LNCAP (cell line): ENCODE results near the gene EEF1A1.

ENCODE experiments used
- TF ChIP-seq, protein P1 (sequence below): fragments of 450-650 bp; IDR thresholded peaks from 2 replicates; pipeline ENCODE4 v1.5.1; 2017; ENCODE audit warnings: mild to moderate bottlenecking

The EEF1A1 gene

DNA sequence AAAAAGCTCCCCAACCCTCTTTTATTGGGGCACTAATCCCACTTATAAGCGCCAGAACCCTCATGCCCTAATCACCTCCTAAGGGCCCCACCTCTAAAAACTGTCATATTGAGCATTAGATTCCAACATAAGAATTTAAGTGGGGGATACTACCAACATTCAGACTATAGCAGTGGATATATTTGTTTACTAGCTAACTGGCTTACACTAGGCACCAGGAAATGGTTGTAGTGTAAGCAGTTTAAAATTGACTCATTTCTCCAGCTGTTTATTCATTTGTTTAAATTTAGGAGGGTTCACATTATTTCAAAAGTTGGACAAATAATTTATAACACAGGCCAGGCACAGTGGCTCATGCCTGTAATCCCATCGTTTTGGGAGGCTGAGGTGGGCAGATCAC lies 36.4 kb downstream of the EEF1A1 start:
- TF ChIP-seq, protein P1, sequence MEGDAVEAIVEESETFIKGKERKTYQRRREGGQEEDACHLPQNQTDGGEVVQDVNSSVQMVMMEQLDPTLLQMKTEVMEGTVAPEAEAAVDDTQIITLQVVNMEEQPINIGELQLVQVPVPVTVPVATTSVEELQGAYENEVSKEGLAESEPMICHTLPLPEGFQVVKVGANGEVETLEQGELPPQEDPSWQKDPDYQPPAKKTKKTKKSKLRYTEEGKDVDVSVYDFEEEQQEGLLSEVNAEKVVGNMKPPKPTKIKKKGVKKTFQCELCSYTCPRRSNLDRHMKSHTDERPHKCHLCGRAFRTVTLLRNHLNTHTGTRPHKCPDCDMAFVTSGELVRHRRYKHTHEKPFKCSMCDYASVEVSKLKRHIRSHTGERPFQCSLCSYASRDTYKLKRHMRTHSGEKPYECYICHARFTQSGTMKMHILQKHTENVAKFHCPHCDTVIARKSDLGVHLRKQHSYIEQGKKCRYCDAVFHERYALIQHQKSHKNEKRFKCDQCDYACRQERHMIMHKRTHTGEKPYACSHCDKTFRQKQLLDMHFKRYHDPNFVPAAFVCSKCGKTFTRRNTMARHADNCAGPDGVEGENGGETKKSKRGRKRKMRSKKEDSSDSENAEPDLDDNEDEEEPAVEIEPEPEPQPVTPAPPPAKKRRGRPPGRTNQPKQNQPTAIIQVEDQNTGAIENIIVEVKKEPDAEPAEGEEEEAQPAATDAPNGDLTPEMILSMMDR: no peak

DNA sequence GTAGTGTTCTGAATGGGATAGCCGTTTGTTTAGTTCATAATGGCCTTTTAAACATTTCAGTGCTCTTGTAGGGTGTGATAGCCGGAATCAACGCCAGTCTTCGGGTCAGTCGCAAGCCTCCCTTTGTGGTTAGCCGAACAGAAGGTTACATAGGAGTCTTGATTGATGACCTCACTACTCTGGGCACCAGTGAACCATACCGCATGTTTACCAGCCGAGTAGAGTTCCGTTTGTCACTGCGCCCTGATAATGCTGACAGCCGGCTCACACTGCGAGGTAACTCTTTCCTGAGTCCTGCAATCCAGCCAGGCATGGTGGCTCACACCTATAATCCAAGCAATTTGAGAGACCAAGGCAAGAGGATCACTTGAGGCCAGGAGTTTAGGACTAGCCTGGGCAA lies 38.9 kb downstream of the EEF1A1 start:
- TF ChIP-seq, protein P1: no peak

DNA sequence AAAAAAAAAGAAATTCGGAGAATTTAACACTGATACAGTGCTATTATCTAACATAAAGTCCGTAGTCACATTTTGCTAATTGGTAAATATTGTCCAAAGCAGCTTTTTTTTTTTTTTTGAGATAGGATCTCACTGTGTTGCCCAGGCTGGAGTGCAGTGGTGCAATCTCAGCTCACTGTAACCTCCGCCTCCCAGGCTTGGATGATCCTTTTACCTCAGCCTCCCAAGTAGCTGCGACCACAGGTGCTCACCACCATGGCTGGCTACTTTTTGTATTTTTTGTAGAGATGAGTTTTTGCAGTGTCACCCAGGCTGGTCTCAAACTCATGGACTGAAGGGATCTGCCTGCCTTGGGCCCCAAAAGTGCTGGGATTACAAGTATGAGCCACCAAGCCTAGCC lies 43.4 kb downstream of the EEF1A1 start:
- TF ChIP-seq, protein P1: no peak

DNA sequence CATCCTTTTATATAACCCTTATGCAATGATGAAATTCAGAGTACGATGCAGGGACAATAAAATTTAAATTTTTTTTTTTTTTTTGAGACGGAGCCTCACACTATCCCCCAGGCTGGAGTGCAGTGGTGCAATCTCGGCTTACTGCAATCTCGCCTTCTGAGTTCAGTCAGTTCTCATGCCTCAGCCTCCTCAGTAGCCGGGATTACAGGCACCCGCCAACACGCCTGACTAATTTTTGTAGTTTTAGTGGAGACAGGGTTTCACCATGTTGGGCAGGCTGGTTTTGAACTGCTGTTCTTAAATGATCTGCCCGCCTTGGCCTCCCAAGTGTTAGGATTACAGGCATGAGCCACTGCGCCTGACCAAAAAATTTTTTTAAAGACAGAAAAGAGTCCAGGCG lies 44.1 kb downstream of the EEF1A1 start:
- TF ChIP-seq, protein P1: no peak

DNA sequence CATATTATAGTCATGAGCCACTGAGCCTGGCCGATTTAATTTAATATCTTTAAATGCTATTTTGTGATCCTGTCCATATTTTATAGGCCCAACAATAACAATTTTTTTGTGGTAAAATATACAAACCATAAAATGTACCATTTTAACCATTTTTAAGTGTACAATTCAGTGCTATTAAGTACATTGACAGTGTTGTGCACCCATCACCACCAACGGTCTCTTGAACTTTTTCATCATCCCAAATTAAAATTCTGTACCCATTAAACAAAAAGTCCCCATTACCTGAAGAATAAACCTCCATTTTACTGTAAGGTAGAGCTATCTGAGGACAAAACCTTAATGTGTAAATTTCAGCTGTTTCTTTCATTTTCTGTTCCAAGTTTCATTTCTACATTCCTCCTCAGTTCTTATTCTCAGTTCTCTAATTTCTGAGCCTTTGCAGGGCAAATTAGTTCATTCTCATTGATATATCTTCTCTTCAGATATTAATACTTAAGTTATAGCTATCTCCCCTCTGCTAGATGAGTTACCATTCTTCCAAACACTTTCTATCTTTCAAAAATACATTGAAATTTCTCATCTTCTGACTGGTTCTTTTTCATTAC lies 49.0 kb downstream of the EEF1A1 start:
- TF ChIP-seq, protein P1: no peak
